Measurements from ENCODE around the gene BAIAP2.

GRCh38 chr17:81054308-81054707, 19.4 kb downstream of the BAIAP2 start:
- TF ChIP-seq, protein P1, sequence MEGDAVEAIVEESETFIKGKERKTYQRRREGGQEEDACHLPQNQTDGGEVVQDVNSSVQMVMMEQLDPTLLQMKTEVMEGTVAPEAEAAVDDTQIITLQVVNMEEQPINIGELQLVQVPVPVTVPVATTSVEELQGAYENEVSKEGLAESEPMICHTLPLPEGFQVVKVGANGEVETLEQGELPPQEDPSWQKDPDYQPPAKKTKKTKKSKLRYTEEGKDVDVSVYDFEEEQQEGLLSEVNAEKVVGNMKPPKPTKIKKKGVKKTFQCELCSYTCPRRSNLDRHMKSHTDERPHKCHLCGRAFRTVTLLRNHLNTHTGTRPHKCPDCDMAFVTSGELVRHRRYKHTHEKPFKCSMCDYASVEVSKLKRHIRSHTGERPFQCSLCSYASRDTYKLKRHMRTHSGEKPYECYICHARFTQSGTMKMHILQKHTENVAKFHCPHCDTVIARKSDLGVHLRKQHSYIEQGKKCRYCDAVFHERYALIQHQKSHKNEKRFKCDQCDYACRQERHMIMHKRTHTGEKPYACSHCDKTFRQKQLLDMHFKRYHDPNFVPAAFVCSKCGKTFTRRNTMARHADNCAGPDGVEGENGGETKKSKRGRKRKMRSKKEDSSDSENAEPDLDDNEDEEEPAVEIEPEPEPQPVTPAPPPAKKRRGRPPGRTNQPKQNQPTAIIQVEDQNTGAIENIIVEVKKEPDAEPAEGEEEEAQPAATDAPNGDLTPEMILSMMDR (IDR thresholded peaks at IDR 0.05 in 4 of 5, conservative IDR thresholded peaks at IDR 0.05 in 1 of 5), result no peak
- no peak for TF ChIP-seq POLR2A (IDR thresholded peaks at IDR 0.05)

Data from gastrocnemius medialis (tissue), 4 donors.